Heart left ventricle (tissue), 13 donors: Measurements from ENCODE around the gene GPT2.

Experiments
- CTCF ChIP-seq, 12 donors: fragments of 200-600 bp; sonication (generic) in 4 of 12; IDR thresholded peaks; one replicate each; pipeline versions ENCODE4 v1.5.0 to v1.8.0; 2018 to 2022; ENCODE audit warnings: antibody characterized with exemption in 12 of 12, mild to moderate bottlenecking in 5 of 12
- POLR2A ChIP-seq, 2 donors: fragments of 450-650 bp; IDR thresholded peaks; one replicate each; pipeline ENCODE4 v1.6.1; 2017; ENCODE audit warnings: antibody characterized with exemption in 2 of 2, mild to moderate bottlenecking in 2 of 2, moderate library complexity in 2 of 2
- donor health status: ischemic (EF 13 %, LVEDD 7.1; RV severe dilation, severe dysfunction).
- donor health status: DM: no; HTN: yes; CAD: no.
- donor health status: DM: no; HTN: no; CAD: no.
- donor health status: ischemic (EF 25% LVEDD 6.9; RV normal size, moderate dysfunction).
- donor health status: ischemic (EF 25% LVEDD 5.7; RV mildly dilated, moderate dysfunction).
- donor health status: ischemic (EF 35%, LVEDD 5.7; RV mildly dilated, moderate dysfunction).
- donor health status: nonischemic (EF 11% LVEDD 7.7; RV severe dilation, severe dysfunction).
- donor health status: DM: yes; HTN: yes; CAD: no.
- donor health status: PGD.
- donor health status: ischemic (EF 29% LVEDD 5.4; RV normal size, mild dysfunction).
- donor health status: nonischemic (EF 23%, LVEDD 6.1; RV moderate dilation, normal function).

- no peak for TF ChIP-seq POLR2A (IDR thresholded peaks at IDR 0.05)
- TF ChIP-seq CTCF (IDR thresholded peaks at IDR 0.05) = no peak
Measured at GRCh38 chr16:46836534-46837530, 47.3 kb upstream of the GPT2 start.
